HCT116 (cell line): ENCODE measurements around the gene SH3D21. TPM values are rescaled to one million over a fixed set of nuclear protein-coding genes. Genes with fewer than 3 reads are reported as not detected.

Experiments used
- ATAC-seq: fragments of 200-7000 bp; cut with Tn5 transposase; 2 replicates; pipeline ENCODE4 v1.9.1; 2020; ENCODE audit warnings: mild to moderate bottlenecking, moderate library complexity
- BruUV-seq: library from RNA; stranded (reverse); fragments of 400-500 nt; replicated peaks from 2 replicates; lab custom pipeline; 2021; lab: Mats Ljungman, UMichigan
- CTCF ChIA-PET: fragments of 300-600 bp; sonication (Branson Sonifier 250); formaldehyde crosslinking; loops from one replicate; lab custom pipeline; 2021; ENCODE audit warnings: antibody characterized with exemption; lab: Charles Lee
- POLR2A ChIA-PET: fragments of 300-600, 350-600 bp; sonication (Branson Sonifier 250); formaldehyde crosslinking; loops from one replicate; lab custom pipeline; 2021; ENCODE audit warnings: antibody characterized with exemption; lab: Charles Lee
- RAD21 ChIA-PET, 2 experiments: fragments of 300-600 bp; sonication (Branson Sonifier 250); formaldehyde crosslinking; loops; one replicate each; lab custom pipeline; 2023; ENCODE audit warnings: low total read pairs in 2 of 2; ENCODE audit not compliant: uncharacterized antibody in 2 of 2, unreplicated experiment in 2 of 2, low non-redundant PET in 1 of 2; lab: Charles Lee
- DNase-seq: peaks from one replicate; pipeline ENCODE4 v3.0.0-alpha.2; 2010; ENCODE audit warnings: low read depth, low spot score
- H2AFZ ChIP-seq: fragments of 200-600 bp; shearing (Covaris generic), sonication (generic); 2 replicates; pipeline ENCODE4 v1.6.1; 2017; ENCODE audit warnings: low read depth, mixed run types, mixed read lengths, antibody characterized with exemption, low read length; ENCODE audit not compliant: poor library complexity, severe bottlenecking
- H3K27ac ChIP-seq: 2 replicates; pipeline ENCODE4 v1.5.1; 2012; ENCODE audit warnings: low read depth, low read length
- H3K27me3 ChIP-seq: fragments of 200-600 bp; sonication (generic); 2 replicates; pipeline ENCODE4 v1.6.1; 2016; ENCODE audit warnings: mixed run types, low read length, mixed read lengths; ENCODE audit not compliant: insufficient read depth
- H3K36me3 ChIP-seq, 2 experiments: fragments of 200-500 bp in 1 of 2; fragments of 200-600 bp in 1 of 2; sonication (Bioruptor generic) in 1 of 2; sonication (generic) in 1 of 2; 2 replicates each; pipeline versions ENCODE4 v1.5.1 to v1.6.1; 2014 to 2016; ENCODE audit warnings: low read length in 2 of 2, inconsistent platforms in 1 of 2, mixed read lengths in 1 of 2, mixed run types in 1 of 2; ENCODE audit not compliant: insufficient read depth in 2 of 2, control insufficient read depth in 1 of 2
- H3K4me1 ChIP-seq, 2 experiments: fragments of 200-600 bp in 1 of 2; sonication (generic) in 1 of 2; 2 replicates each; pipeline versions ENCODE4 v1.5.1 to v1.6.1; 2012 to 2017; ENCODE audit warnings: low read length in 2 of 2, inconsistent platforms in 1 of 2, mild to moderate bottlenecking in 1 of 2, mixed read lengths in 1 of 2, mixed run types in 1 of 2, moderate library complexity in 1 of 2; ENCODE audit not compliant: insufficient read depth in 2 of 2, control insufficient read depth in 1 of 2
- H3K4me2 ChIP-seq: fragments of 200-600 bp; sonication (generic); 2 replicates; pipeline ENCODE4 v1.6.1; 2017; ENCODE audit warnings: mixed run types, low read length, mixed read lengths
- H3K4me3 ChIP-seq, 2 experiments: fragments of 200-600 bp in 1 of 2; sonication (generic) in 1 of 2; replicated peaks in 1 of 2; 2 replicates each; pipeline ENCODE4 v1.5.1; 2011 to 2016; ENCODE audit warnings: low read length in 2 of 2, control low read depth in 1 of 2, low read depth in 1 of 2, mild to moderate bottlenecking in 1 of 2, mixed read lengths in 1 of 2, mixed run types in 1 of 2
- H3K79me2 ChIP-seq: fragments of 200-600 bp; sonication (generic); 2 replicates; pipeline ENCODE4 v1.6.1; 2017; ENCODE audit warnings: mild to moderate bottlenecking, mixed run types, low read length, moderate library complexity, mixed read lengths; ENCODE audit not compliant: insufficient read depth
- H3K9ac ChIP-seq: fragments of 200-600 bp; sonication (generic); 2 replicates; pipeline ENCODE4 v1.6.1; 2016; ENCODE audit warnings: low read length, mixed read lengths
- H3K9me2 ChIP-seq: fragments of 200-600 bp; sonication (generic), shearing (Covaris generic); 2 replicates; pipeline ENCODE4 v1.6.1; 2017; ENCODE audit warnings: mixed run types, mild to moderate bottlenecking, moderate library complexity; ENCODE audit not compliant: insufficient read depth
- H3K9me3 ChIP-seq, 2 experiments: fragments of 200-500 bp in 1 of 2; fragments of 200-600 bp in 1 of 2; sonication (Bioruptor generic) in 1 of 2; sonication (generic) in 1 of 2; 2 replicates each; pipeline ENCODE4 v1.6.1; 2014 to 2017; ENCODE audit warnings: low read length in 2 of 2, mixed read lengths in 2 of 2, inconsistent platforms in 1 of 2, low read depth in 1 of 2, mild to moderate bottlenecking in 1 of 2, mixed run types in 1 of 2, moderate library complexity in 1 of 2; ENCODE audit not compliant: control insufficient read depth in 1 of 2, insufficient read depth in 1 of 2
- H4K20me1 ChIP-seq: fragments of 200-600 bp; sonication (generic), shearing (Covaris generic); 2 replicates; pipeline ENCODE4 v1.6.1; 2017; ENCODE audit warnings: mixed run types, mild to moderate bottlenecking, moderate library complexity; ENCODE audit not compliant: insufficient read depth
- CBX3 ChIP-seq: IDR thresholded peaks from 2 replicates; pipeline ENCODE4 v1.6.1; 2012; ENCODE audit warnings: low read depth
- CEBPB ChIP-seq: IDR thresholded peaks from 2 replicates; pipeline ENCODE4 v1.6.1; 2012; ENCODE audit warnings: low read depth
- EZH2 ChIP-seq: fragments of 200-600 bp; sonication (generic); IDR thresholded peaks from 2 replicates; pipeline ENCODE4 v1.6.1; 2017; ENCODE audit warnings: antibody characterized with exemption, mixed run types
- FOSL1 ChIP-seq: IDR thresholded peaks from 2 replicates; pipeline ENCODE4 v1.6.1; 2012; ENCODE audit warnings: low read depth
- JUND ChIP-seq: IDR thresholded peaks from 2 replicates; pipeline ENCODE4 v1.6.1; 2012
- MAX ChIP-seq: IDR thresholded peaks from 2 replicates; pipeline ENCODE4 v1.6.1; 2012
- POLR2AphosphoS5 ChIP-seq: IDR thresholded peaks from 2 replicates; pipeline ENCODE4 v1.6.1; 2011; ENCODE audit warnings: mild to moderate bottlenecking, low read depth, low read length, moderate library complexity
- RAD21 ChIP-seq: IDR thresholded peaks from 2 replicates; pipeline ENCODE4 v1.6.1; 2012; ENCODE audit warnings: low read depth, mild to moderate bottlenecking
- REST ChIP-seq: IDR thresholded peaks from 2 replicates; pipeline ENCODE4 v1.6.1; 2012; ENCODE audit warnings: low read depth
- SIN3A ChIP-seq: IDR thresholded peaks from 2 replicates; pipeline ENCODE4 v1.6.1; 2012; ENCODE audit warnings: low read depth
- SRF ChIP-seq: IDR thresholded peaks from 2 replicates; pipeline ENCODE4 v1.6.1; 2012; ENCODE audit warnings: low read depth
- TCF7L2 ChIP-seq: IDR thresholded peaks from 2 replicates; pipeline ENCODE4 v1.7.0; 2011; ENCODE audit warnings: borderline replicate concordance, inconsistent platforms; ENCODE audit not compliant: insufficient read depth, insufficient read length; ENCODE audit errors: extremely low read depth
- YY1 ChIP-seq: IDR thresholded peaks from 2 replicates; pipeline ENCODE4 v1.6.1; 2011; ENCODE audit warnings: low read length, low read depth, moderate library complexity, mild to moderate bottlenecking; ENCODE audit not compliant: insufficient replicate concordance; ENCODE audit errors: extremely low read depth
- ZBTB33 ChIP-seq: IDR thresholded peaks from 2 replicates; pipeline ENCODE4 v1.6.1; 2011; ENCODE audit warnings: mild to moderate bottlenecking, low read length, moderate library complexity; ENCODE audit not compliant: insufficient replicate concordance; ENCODE audit errors: extremely low read depth
- ZNF274 ChIP-seq: fragments of 200-500 bp; sonication (Bioruptor generic); IDR thresholded peaks from 2 replicates; pipeline ENCODE4 v1.6.1; 2014; ENCODE audit warnings: mild to moderate bottlenecking, low read depth, low read length, inconsistent platforms
- intact Hi-C: fragments of 100-400 bp; cut with micrococcal nuclease; formaldehyde crosslinking; loops from 2 replicates; pipeline ENCODE4 v1.10.0; 2022
- total RNA-seq: library from RNA; stranded (reverse); gene quantifications from one replicate; pipeline ENCODE4 v1.2.1, GENCODE V29; 2021; ENCODE audit not compliant: unreplicated experiment

Gene SH3D21
- total RNA-seq, 1 experiment from 2014 or later: 9.3 TPM

DNA sequence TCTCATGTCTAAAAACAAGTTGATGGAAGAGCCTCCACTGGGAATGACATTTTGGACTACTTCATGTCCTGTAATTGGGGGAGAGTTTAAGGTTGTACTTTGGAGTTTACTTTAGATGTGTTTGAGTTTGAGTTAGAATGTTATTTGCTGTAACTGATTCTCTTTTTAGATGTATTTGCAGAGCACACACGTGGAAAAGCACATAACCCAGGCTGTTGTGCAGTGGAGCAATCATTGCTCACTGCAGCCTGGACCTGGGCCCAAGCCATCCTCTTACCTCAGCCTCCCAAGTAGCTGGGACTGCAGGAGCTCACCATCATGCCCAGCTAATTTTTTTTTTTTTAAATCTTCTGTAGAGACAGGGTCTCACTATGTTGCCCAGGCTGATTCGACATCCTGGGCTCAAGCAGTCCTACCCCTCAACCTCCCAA lies 36.7 kb upstream of the SH3D21 start:
- Histone ChIP-seq H3K36me3 (peaks cover 17 to 24% of the 10 kb centered on the region in 2 experiments), H3K27ac (no peak overlapping the region), H2AFZ (no peak overlapping the region), H3K4me3 (no peak overlapping the region), H3K4me2 (no peak overlapping the region), H3K79me2 (peaks cover 94% of the 10 kb centered on the region), H3K27me3 (no peaks in the 10 kb centered on the region), H3K9me3 (no peaks in the 10 kb centered on the region), H3K9ac (no peak overlapping the region), H4K20me1 (no peaks in the 10 kb centered on the region), H3K4me1 (no peaks in the 10 kb centered on the region), H3K9me2 (no peaks in the 10 kb centered on the region)
- intact Hi-C loops: no loop called here
- ChIA-PET RAD21 (no interaction called here), CTCF (no interaction called here), POLR2A (interaction anchor here (0.5 kb wide), 1 partner anchor 1238 kb away, joined by 3 read pairs; the partner anchor contains the start of gene ZMYM6)
- no peak for DNase-seq
- ATAC-seq: no peak
- TF ChIP-seq CBX3: no peak
- no peak for TF ChIP-seq CEBPB
- no peak for TF ChIP-seq MAX
- TF ChIP-seq ZNF274: no peak
- TF ChIP-seq ZBTB33: no peak
- TF ChIP-seq YY1: no peak
- no peak for TF ChIP-seq TCF7L2
- TF ChIP-seq EZH2: no peak
- TF ChIP-seq SRF: no peak
- TF ChIP-seq JUND: no peak
- TF ChIP-seq SIN3A: no peak
- TF ChIP-seq POLR2AphosphoS5: no peak
- TF ChIP-seq FOSL1: no peak
- TF ChIP-seq REST: no peak
- TF ChIP-seq RAD21: no peak
- BruUV-seq: no TSS peak
